PFSK-1 (cell line): ENCODE measurements around the gene INF2.

Experiments used
- FOXP2 ChIP-seq: optimal IDR thresholded peaks from 2 replicates; pipeline ENCODE3; 2011; ENCODE audit warnings: borderline replicate concordance, control low read depth, inconsistent platforms; ENCODE audit not compliant: insufficient read depth; ENCODE audit errors: extremely low read length, extremely low read depth
- POLR2AphosphoS5 ChIP-seq: IDR thresholded peaks from 2 replicates; pipeline ENCODE4 v1.6.1; 2012; ENCODE audit warnings: low read depth, mild to moderate bottlenecking, control low read depth, low read length, moderate library complexity
- REST ChIP-seq, 2 experiments: IDR thresholded peaks; 2 replicates each; pipeline versions ENCODE4 v1.6.1 to v1.8.0; 2011 to 2012; ENCODE audit warnings: low read depth in 2 of 2, low read length in 2 of 2, control low read depth in 1 of 2, inconsistent platforms in 1 of 2, mild to moderate bottlenecking in 1 of 2, moderate library complexity in 1 of 2; ENCODE audit not compliant: insufficient read depth in 1 of 2
- SIN3A ChIP-seq: IDR thresholded peaks from 2 replicates; pipeline ENCODE4 v1.6.1; 2012; ENCODE audit warnings: mild to moderate bottlenecking, low read length, moderate library complexity, borderline replicate concordance; ENCODE audit not compliant: insufficient read depth
- TAF1 ChIP-seq: IDR thresholded peaks from 2 replicates; pipeline ENCODE4 v1.6.1; 2012; ENCODE audit warnings: low read length, control low read depth, borderline replicate concordance; ENCODE audit not compliant: insufficient read depth

INF2 gene

GRCh38 chr14:104661086-104661485 is 28.3 kb upstream of the INF2 start:
- TF ChIP-seq SIN3A (no peak), FOXP2 (no peak), REST (IDR thresholded peaks at IDR 0.05; ENCODE audit: insufficient read depth in 1 of 2, low read depth in 2 of 2, low read length in 2 of 2) (no peak), POLR2AphosphoS5 (no peak), TAF1 (no peak)

- TF ChIP-seq TAF1 = no peak
- no peak for TF ChIP-seq POLR2AphosphoS5
- TF ChIP-seq SIN3A = no peak
- no peak for TF ChIP-seq FOXP2
- no peak for TF ChIP-seq REST (IDR thresholded peaks at IDR 0.05; ENCODE audit: insufficient read depth in 1 of 2, low read depth in 2 of 2, low read length in 2 of 2)
Measured at GRCh38 chr14:104664107-104664506, 25.3 kb upstream of the INF2 start.

GRCh38 chr14:104664588-104664987 is 24.8 kb upstream of the INF2 start:
- TF ChIP-seq REST (IDR thresholded peaks at IDR 0.05; ENCODE audit: insufficient read depth in 1 of 2, low read depth in 2 of 2, low read length in 2 of 2) (no peak), SIN3A (no peak), FOXP2 (no peak), TAF1 (no peak), POLR2AphosphoS5 (no peak)

- no peak for TF ChIP-seq SIN3A
- TF ChIP-seq FOXP2 = no peak
- no peak for TF ChIP-seq TAF1
- TF ChIP-seq REST (IDR thresholded peaks at IDR 0.05; ENCODE audit: insufficient read depth in 1 of 2, low read depth in 2 of 2, low read length in 2 of 2) = no peak
- no peak for TF ChIP-seq POLR2AphosphoS5
Measured at GRCh38 chr14:104665114-104665656, 24.2 kb upstream of the INF2 start.
